D341Med (cell line): ENCODE measurements around the gene LRP1B.

ENCODE experiments used
- DNase-seq: peaks from one replicate; pipeline ENCODE4 v3.0.0; 2012; ENCODE audit warnings: low spot score

Gene LRP1B

GRCh38 chr2:140808820-140809219 is 1322.0 kb downstream of the LRP1B start:
- peak; percentile 21 for DNase-seq

- no peak for DNase-seq
These were observed 1322.6 kb downstream of the LRP1B start for GRCh38 chr2:140808211-140808610.

- no peak for DNase-seq
These were observed 1326.0 kb downstream of the LRP1B start for GRCh38 chr2:140804700-140805260.

- no peak for DNase-seq
These were observed 1329.5 kb downstream of the LRP1B start for GRCh38 chr2:140801311-140801710.

- no peak for DNase-seq
These were observed 1333.1 kb downstream of the LRP1B start for GRCh38 chr2:140797718-140798117.

GRCh38 chr2:140791802-140792201 is 1339.0 kb downstream of the LRP1B start:
- DNase-seq: no peak

GRCh38 chr2:140786585-140786984 is 1344.2 kb downstream of the LRP1B start:
- DNase-seq: no peak

- DNase-seq: no peak
These were observed 1355.4 kb downstream of the LRP1B start for GRCh38 chr2:140775411-140775810.

- DNase-seq: no peak
These were observed 1360.2 kb downstream of the LRP1B start for GRCh38 chr2:140770645-140771044.

GRCh38 chr2:140761807-140762206 is 1369.0 kb downstream of the LRP1B start:
- DNase-seq: no peak

- DNase-seq: no peak
These were observed 1371.2 kb downstream of the LRP1B start for GRCh38 chr2:140759426-140760156.

- DNase-seq: no peak
These were observed 1383.2 kb downstream of the LRP1B start for GRCh38 chr2:140747665-140748064.

- no peak for DNase-seq
These were observed 1383.7 kb downstream of the LRP1B start for GRCh38 chr2:140747090-140747489.

GRCh38 chr2:140744379-140744778 is 1386.4 kb downstream of the LRP1B start:
- no peak for DNase-seq

GRCh38 chr2:140737006-140737405 is 1393.8 kb downstream of the LRP1B start:
- no peak for DNase-seq

- DNase-seq: no peak
These were observed 1395.8 kb downstream of the LRP1B start for GRCh38 chr2:140734992-140735391.

GRCh38 chr2:140718999-140719398 is 1411.8 kb downstream of the LRP1B start:
- no peak for DNase-seq

- DNase-seq: no peak
These were observed 1413.3 kb downstream of the LRP1B start for GRCh38 chr2:140717481-140717880.

GRCh38 chr2:140714586-140714985 is 1416.2 kb downstream of the LRP1B start:
- DNase-seq: no peak

GRCh38 chr2:140711867-140712266 is 1418.9 kb downstream of the LRP1B start:
- no peak for DNase-seq

GRCh38 chr2:140701726-140702125 is 1429.1 kb downstream of the LRP1B start:
- no peak for DNase-seq

GRCh38 chr2:140698636-140699035 is 1432.2 kb downstream of the LRP1B start:
- DNase-seq: no peak

- no peak for DNase-seq
These were observed 1434.4 kb downstream of the LRP1B start for GRCh38 chr2:140696449-140696848.

- no peak for DNase-seq
These were observed 1435.7 kb downstream of the LRP1B start for GRCh38 chr2:140695155-140695554.
